ENCODE measurements around the gene TP53BP2. TPM values are rescaled to one million over a fixed set of nuclear protein-coding genes. Genes with fewer than 3 reads are reported as not detected.
A peak's percentile ranks its signal among the peaks of the same experiment; 100 is the strongest.

The TP53BP2 gene
- total RNA-seq, 4 donors from 2014 or later = 16.4 to 33.2 (median 29.2) TPM

GRCh38 chr1:223838125-223838854, 7.5 kb downstream of the TP53BP2 start:
- TF ChIP-seq POLR2A (IDR thresholded peaks at IDR 0.05) = no peak
- TF ChIP-seq CTCF (IDR thresholded peaks at IDR 0.05) = no peak
- intact Hi-C loops (cut with DNase I) = no loop called here
- Histone ChIP-seq H3K36me3 (no peaks in the 10 kb centered on the region), H3K27ac (peak overlapping the region in 2 of 4 donors; percentile 5 to 21), H3K27me3 (no peaks in the 10 kb centered on the region), H3K4me3 (no peak overlapping the region), H3K9me3 (no peaks in the 10 kb centered on the region), H3K4me1 (peaks cover 15 to 89% (median 21%) of the 10 kb centered on the region in 3 donors)
- WGBS, 2 donors = 75 to 82% methylated on average over 5 of the region's 5 CpGs
- no peak for DNase-seq

- Histone ChIP-seq H3K4me3 (no peak overlapping the region), H3K4me1 (peaks cover 15 to 88% (median 23%) of the 10 kb centered on the region in 3 donors), H3K27me3 (no peaks in the 10 kb centered on the region), H3K9me3 (no peaks in the 10 kb centered on the region), H3K27ac (peak overlapping the region in 2 of 4 donors; percentile 5 to 32), H3K36me3 (no peaks in the 10 kb centered on the region)
- TF ChIP-seq POLR2A (IDR thresholded peaks at IDR 0.05) (no peak), CTCF (IDR thresholded peaks at IDR 0.05) (no peak)
- 77 to 81% methylated on average over 4 to 8 of the region's 10 CpGs for WGBS, 2 donors
- intact Hi-C loops (cut with DNase I) = no loop called here
- no peak for DNase-seq
Observed at GRCh38 chr1:223837687-223838086, 8.1 kb downstream of the TP53BP2 start.

- no peak for DNase-seq
- Histone ChIP-seq H3K27me3 (no peaks in the 10 kb centered on the region), H3K9me3 (no peaks in the 10 kb centered on the region), H3K4me3 (no peak overlapping the region), H3K4me1 (peaks cover 20 to 88% (median 28%) of the 10 kb centered on the region in 3 donors), H3K27ac (peak overlapping the region in 3 of 4 donors; percentile 5 to 32 (median 31)), H3K36me3 (no peaks in the 10 kb centered on the region)
- WGBS, 2 donors = 50 to 63% methylated on average over 1 of the region's 1 CpG
- TF ChIP-seq POLR2A (IDR thresholded peaks at IDR 0.05) (no peak), CTCF (IDR thresholded peaks at IDR 0.05) (no peak)
- intact Hi-C loops (cut with DNase I) = no loop called here
Observed at GRCh38 chr1:223837206-223837605, 8.5 kb downstream of the TP53BP2 start.

- TF ChIP-seq CTCF (IDR thresholded peaks at IDR 0.05) (no peak), POLR2A (IDR thresholded peaks at IDR 0.05) (no peak)
- H3K4me3 ChIP-seq = no peak overlapping the region
- H3K9me3 ChIP-seq = no peaks in the 10 kb centered on the region
- H3K4me1 ChIP-seq = peaks cover 22 to 88% (median 30%) of the 10 kb centered on the region in 3 donors
- peak overlapping the region in 2 of 4 donors; percentile 10 to 32 for H3K27ac ChIP-seq
- intact Hi-C loops (cut with DNase I) = no loop called here
- H3K27me3 ChIP-seq = no peaks in the 10 kb centered on the region
- no peak for DNase-seq
- H3K36me3 ChIP-seq = no peaks in the 10 kb centered on the region
- 51 to 67% methylated on average over 1 of the region's 1 CpG for WGBS, 2 donors
Observed at GRCh38 chr1:223836586-223836985, 9.2 kb downstream of the TP53BP2 start.

- H3K27ac ChIP-seq = peak overlapping the region; percentile 5 to 75 (median 63)
Observed at GRCh38 chr1:223835754-223836153, 10.0 kb downstream of the TP53BP2 start.

More at GRCh38 chr1:223835754-223836153, 10.0 kb downstream of the TP53BP2 start:
- intact Hi-C loops (cut with DNase I) = no loop called here
- TF ChIP-seq POLR2A (IDR thresholded peaks at IDR 0.05) (no peak), CTCF (IDR thresholded peaks at IDR 0.05) (no peak)
- 39 to 54% methylated on average over 2 of the region's 2 CpGs for whole genome bisulfite sequencing, 2 donors
- Histone ChIP-seq H3K36me3 (no peaks in the 10 kb centered on the region), H3K4me3 (no peak overlapping the region), H3K4me1 (peaks cover 22 to 88% (median 30%) of the 10 kb centered on the region in 3 donors), H3K9me3 (no peaks in the 10 kb centered on the region), H3K27me3 (no peaks in the 10 kb centered on the region)
- no peak for DNase-seq
